Measurements from ENCODE around the gene SUN1. TPM values are rescaled to one million over a fixed set of nuclear protein-coding genes. Genes with fewer than 3 reads are reported as not detected.

SUN1 gene
- 102 and 397 TPM in 2 replicates for total RNA-seq

DNA sequence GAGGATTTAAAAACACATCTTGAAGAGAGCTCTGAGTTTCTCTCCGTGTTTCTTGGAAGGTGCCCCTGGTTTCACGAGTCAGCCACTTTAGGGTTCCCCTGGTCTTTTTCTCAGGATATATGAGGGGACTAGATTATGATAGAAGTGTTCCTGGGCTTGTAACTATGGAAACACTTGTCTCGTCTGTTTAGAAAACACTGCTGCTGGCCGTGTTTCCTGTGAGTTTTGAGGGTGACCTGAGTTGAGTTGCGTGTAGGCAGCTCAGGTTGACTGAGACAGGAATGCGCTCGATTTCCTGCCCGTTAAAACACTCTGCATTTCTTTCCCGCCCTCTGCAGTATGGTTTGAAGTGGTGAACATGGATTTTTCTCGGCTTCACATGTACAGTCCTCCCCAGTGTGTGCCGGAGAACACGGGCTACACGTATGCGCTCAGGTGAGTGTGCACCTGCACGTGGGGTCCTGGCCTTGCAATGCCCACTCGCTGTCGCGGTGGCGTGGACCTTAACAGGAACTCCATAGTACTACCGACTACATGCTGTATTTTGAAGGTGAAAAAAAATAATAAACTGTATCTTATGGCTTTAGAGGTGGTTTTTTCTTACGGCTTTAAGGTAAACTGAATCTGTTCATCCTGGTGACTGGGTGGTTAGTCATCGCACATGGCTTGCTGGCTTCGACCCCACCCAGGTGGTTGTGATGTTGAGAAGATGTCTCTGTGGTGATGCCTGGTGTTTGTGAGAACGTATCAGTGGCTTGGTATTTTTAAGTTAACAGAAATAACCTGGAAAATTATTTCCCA lies at the start of gene SUN1:
Gene SUN1 (plus strand): TSS at position 310 of the 801 bp plus-strand sequence. CDS start 49 bp downstream, at position 359.

GRCh38 chr7:876077-876971 lies 44.0 kb downstream of the SUN1 start, which contains the start of gene GET4:
Gene GET4, plus strand, starts transcription at chr7:876554. Its CDS starts 92 bp downstream, at chr7:876646.

Other genes with a start within 250 kb of the SUN1 start
- 12.8 and 27.6 TPM in 2 replicates for gene DNAAF5, start 105.8 kb upstream of the SUN1 start, total RNA-seq
- 33.2 and 63.3 TPM in 2 replicates for gene PRKAR1B, start 105.2 kb upstream of the SUN1 start, total RNA-seq
- gene GET4, start 44.1 kb downstream of the SUN1 start, total RNA-seq: 28.7 and 41.2 TPM in 2 replicates
- 1.1 and 4.3 TPM in 2 replicates for gene ADAP1, start 122.2 kb downstream of the SUN1 start, total RNA-seq
- gene COX19, start 143.1 kb downstream of the SUN1 start, total RNA-seq: 4.2 and 10.1 TPM in 2 replicates
- not detected in 2 replicates for gene CYP2W1, start 150.7 kb downstream of the SUN1 start, total RNA-seq
- gene GPR146, start 212.1 kb downstream of the SUN1 start, total RNA-seq: 32.9 and 48.2 TPM in 2 replicates

Measured in bladder microvascular endothelial cell (primary cell).